Activated T-cell treated with anti-CD3 and anti-CD28 coated beads, Interleukin-2, amount 50 U/mL, for 48 hours (primary cell): ENCODE results near the gene POPDC2.

Source experiments
- DNase-seq, 2 experiments: peaks; one replicate each; pipeline ENCODE4 v3.0.0-alpha.2; 2020

The POPDC2 gene

GRCh38 chr3:119639494-119640350 is 20.7 kb downstream of the POPDC2 start:
- DNase-seq: peak; percentile 33 to 37

- DNase-seq: peak in 1 of 2 experiments; percentile 22
Measured at GRCh38 chr3:119637679-119638477, 22.5 kb downstream of the POPDC2 start.

- DNase-seq: no peak
Measured at GRCh38 chr3:119636891-119637611, 23.3 kb downstream of the POPDC2 start.

GRCh38 chr3:119636249-119636648 is 24.1 kb downstream of the POPDC2 start:
- DNase-seq: no peak

- DNase-seq: no peak
Measured at GRCh38 chr3:119635719-119636118, 24.7 kb downstream of the POPDC2 start.

GRCh38 chr3:119632829-119633228 is 27.6 kb downstream of the POPDC2 start:
- no peak for DNase-seq

- no peak for DNase-seq
Measured at GRCh38 chr3:119632216-119632615, 28.2 kb downstream of the POPDC2 start.

- no peak for DNase-seq
Measured at GRCh38 chr3:119631516-119631915, 28.9 kb downstream of the POPDC2 start.

- no peak for DNase-seq
Measured at GRCh38 chr3:119630880-119631329, 29.5 kb downstream of the POPDC2 start.

GRCh38 chr3:119630128-119630879 is 30.1 kb downstream of the POPDC2 start:
- DNase-seq: no peak

GRCh38 chr3:119628816-119629445 is 31.5 kb downstream of the POPDC2 start:
- DNase-seq: no peak

- peak; percentile 32 to 40 for DNase-seq
Measured at GRCh38 chr3:119628390-119628789, 32.0 kb downstream of the POPDC2 start.

GRCh38 chr3:119627461-119627860 is 32.9 kb downstream of the POPDC2 start:
- no peak for DNase-seq

- no peak for DNase-seq
Measured at GRCh38 chr3:119626196-119626595, 34.2 kb downstream of the POPDC2 start.

- no peak for DNase-seq
Measured at GRCh38 chr3:119625451-119626153, 34.8 kb downstream of the POPDC2 start.

- DNase-seq: no peak
Measured at GRCh38 chr3:119624002-119624720, 36.2 kb downstream of the POPDC2 start.

GRCh38 chr3:119620899-119621298 is 39.5 kb downstream of the POPDC2 start:
- DNase-seq: no peak

GRCh38 chr3:119619094-119619493 is 41.3 kb downstream of the POPDC2 start:
- DNase-seq: no peak

GRCh38 chr3:119616056-119616455 is 44.3 kb downstream of the POPDC2 start:
- DNase-seq: no peak

GRCh38 chr3:119613872-119614271 is 46.5 kb downstream of the POPDC2 start:
- no peak for DNase-seq

GRCh38 chr3:119613201-119613600 is 47.2 kb downstream of the POPDC2 start:
- no peak for DNase-seq
